CD4-positive, alpha-beta T cell treated with Interleukin-12 subunit alpha and Interleukin-12 subunit beta, for 1 hour (primary cell): ENCODE results near the gene MAN1B1.
"Not testable (repeated sequence)": the region's sequence is repeated elsewhere in the genome, so short reads cannot be mapped to it uniquely, and the experiment has no call there.

Source experiments
- DNase-seq: peaks from one replicate; pipeline ENCODE4 v3.0.0-alpha.2; 2020

The MAN1B1 gene

GRCh38 chr9:137112564-137113384 lies 26.0 kb downstream of the MAN1B1 start:
- DNase-seq = no peak

- DNase-seq = peak; percentile 31
These were observed 26.8 kb downstream of the MAN1B1 start for GRCh38 chr9:137113385-137114159.

- DNase-seq = no peak
These were observed 27.4 kb downstream of the MAN1B1 start for GRCh38 chr9:137114220-137114612.

GRCh38 chr9:137114613-137115393 lies 28.0 kb downstream of the MAN1B1 start, which contains the start of gene DPP7:
Gene DPP7, minus strand, starts transcription at chr9:137114733. Its CDS starts 20 bp downstream, at chr9:137114713.
- peak; percentile 83 for DNase-seq

- DNase-seq = no peak
These were observed 28.7 kb downstream of the MAN1B1 start for GRCh38 chr9:137115394-137116026.

- no peak for DNase-seq
These were observed 29.3 kb downstream of the MAN1B1 start for GRCh38 chr9:137116027-137116507.

- DNase-seq = no peak
These were observed 29.9 kb downstream of the MAN1B1 start for GRCh38 chr9:137116728-137117127.

- no peak for DNase-seq
These were observed 30.5 kb downstream of the MAN1B1 start for GRCh38 chr9:137117269-137117731.

GRCh38 chr9:137118092-137118603 lies 31.4 kb downstream of the MAN1B1 start:
- DNase-seq = not testable (repeated sequence)

- DNase-seq = not testable (repeated sequence)
These were observed 35.4 kb downstream of the MAN1B1 start for GRCh38 chr9:137121927-137122795.

- not testable (repeated sequence) for DNase-seq
These were observed 36.1 kb downstream of the MAN1B1 start for GRCh38 chr9:137122796-137123467.

- no peak for DNase-seq
These were observed 36.7 kb downstream of the MAN1B1 start for GRCh38 chr9:137123468-137123837.

GRCh38 chr9:137123952-137124462 lies 37.2 kb downstream of the MAN1B1 start:
- not testable (repeated sequence) for DNase-seq

- DNase-seq = no peak
These were observed 40.0 kb downstream of the MAN1B1 start for GRCh38 chr9:137126786-137127185.

GRCh38 chr9:137127301-137128157 lies 40.7 kb downstream of the MAN1B1 start:
- peak; percentile 53 for DNase-seq

GRCh38 chr9:137128158-137128861 lies 41.5 kb downstream of the MAN1B1 start:
- peak; percentile 27 for DNase-seq

- DNase-seq = peak; percentile 33
These were observed 42.2 kb downstream of the MAN1B1 start for GRCh38 chr9:137128862-137129455.
